ENCODE data around the gene GRB7. TPM values are rescaled to one million over a fixed set of nuclear protein-coding genes. Genes with fewer than 3 reads are reported as not detected.

GRB7 gene
- total RNA-seq, 2 donors from 2014 or later, result 54.6 to 73.9 TPM

GRCh38 chr17:39700148-39700987, 37.4 kb upstream of the GRB7 start:
- peak overlapping the region; percentile 49 for H3K27ac ChIP-seq (ENCODE audit: low read depth, low read length)
- peaks cover 65% of the 10 kb centered on the region for H3K4me1 Mint-ChIP-seq

GRCh38 chr17:39701012-39701783, 36.5 kb upstream of the GRB7 start:
- H3K4me1 Mint-ChIP-seq, result peaks cover 64% of the 10 kb centered on the region
- H3K4me3 Mint-ChIP-seq, result peak overlapping the region; percentile 90
- Histone ChIP-seq H3K4me3 (ENCODE audit: low read length) (peak overlapping the region; percentile 93), H3K9ac (ENCODE audit: extremely low read depth, low read length, poor library complexity, severe bottlenecking) (peak overlapping the region; percentile 89), H3K9me3 (ENCODE audit: control insufficient read depth, low read length) (no peaks in the 10 kb centered on the region), H3K4me1 (ENCODE audit: control insufficient read depth, insufficient read depth, low read length) (peaks cover 13% of the 10 kb centered on the region), H3K27ac (ENCODE audit: low read depth, low read length) (no peak overlapping the region), H3K36me3 (ENCODE audit: control insufficient read depth, insufficient read depth, low read length) (no peaks in the 10 kb centered on the region), H3K27me3 (ENCODE audit: control insufficient read depth, insufficient read depth, low read length, poor library complexity, severe bottlenecking) (no peaks in the 10 kb centered on the region)
- TF ChIP-seq CTCF (conservative IDR thresholded peaks at IDR 0.05), result no peak
- no peaks in the 10 kb centered on the region for H3K9me3 Mint-ChIP-seq
- H3K27ac Mint-ChIP-seq, result peak overlapping the region; percentile 75
- no peak for DNase-seq
- WGBS, 2 experiments (ENCODE audit: insufficient coverage in 1 of 2, insufficient read length in 1 of 2), result 7 to 21% methylated on average over 7 to 10 of the region's 10 CpGs
- no peaks in the 10 kb centered on the region for H3K36me3 Mint-ChIP-seq (ENCODE audit: low read depth)
- peaks cover 5% of the 10 kb centered on the region for H3K27me3 Mint-ChIP-seq (ENCODE audit: insufficient read depth)

More at GRCh38 chr17:39700148-39700987, 37.4 kb upstream of the GRB7 start:
- Histone ChIP-seq H3K36me3 (ENCODE audit: control insufficient read depth, insufficient read depth, low read length) (no peaks in the 10 kb centered on the region), H3K4me1 (ENCODE audit: control insufficient read depth, insufficient read depth, low read length) (peaks cover 16% of the 10 kb centered on the region), H3K4me3 (ENCODE audit: low read length) (peak overlapping the region; percentile 93), H3K27me3 (ENCODE audit: control insufficient read depth, insufficient read depth, low read length, poor library complexity, severe bottlenecking) (no peaks in the 10 kb centered on the region), H3K9me3 (ENCODE audit: control insufficient read depth, low read length) (no peaks in the 10 kb centered on the region), H3K9ac (ENCODE audit: extremely low read depth, low read length, poor library complexity, severe bottlenecking) (peak overlapping the region; percentile 89)
- H3K27me3 Mint-ChIP-seq (ENCODE audit: insufficient read depth), result peaks cover 5% of the 10 kb centered on the region
- DNase-seq, result peak; percentile 78
- peak overlapping the region; percentile 90 for H3K4me3 Mint-ChIP-seq
- no peak for TF ChIP-seq CTCF (conservative IDR thresholded peaks at IDR 0.05)
- no peaks in the 10 kb centered on the region for H3K9me3 Mint-ChIP-seq
- H3K27ac Mint-ChIP-seq, result peak overlapping the region; percentile 75
- 0 to 1% methylated on average over 19 to 57 of the region's 57 CpGs for WGBS, 2 experiments (ENCODE audit: insufficient coverage in 1 of 2, insufficient read length in 1 of 2)
- no peaks in the 10 kb centered on the region for H3K36me3 Mint-ChIP-seq (ENCODE audit: low read depth)

GRCh38 chr17:39701784-39702422, 35.8 kb upstream of the GRB7 start:
- Mint-ChIP-seq H3K27me3 (ENCODE audit: insufficient read depth) (peaks cover 5% of the 10 kb centered on the region), H3K9me3 (no peaks in the 10 kb centered on the region), H3K27ac (peak overlapping the region; percentile 75), H3K4me1 (peaks cover 58% of the 10 kb centered on the region), H3K4me3 (peak overlapping the region; percentile 90), H3K36me3 (ENCODE audit: low read depth) (peaks cover under 1% of the 10 kb centered on the region)
- 75 to 94% methylated on average over 2 to 4 of the region's 4 CpGs for WGBS, 2 experiments (ENCODE audit: insufficient coverage in 1 of 2, insufficient read length in 1 of 2)
- Histone ChIP-seq H3K9me3 (ENCODE audit: control insufficient read depth, low read length) (no peaks in the 10 kb centered on the region), H3K27ac (ENCODE audit: low read depth, low read length) (no peak overlapping the region), H3K4me3 (ENCODE audit: low read length) (peak overlapping the region; percentile 93), H3K9ac (ENCODE audit: extremely low read depth, low read length, poor library complexity, severe bottlenecking) (peak overlapping the region; percentile 89), H3K27me3 (ENCODE audit: control insufficient read depth, insufficient read depth, low read length, poor library complexity, severe bottlenecking) (no peaks in the 10 kb centered on the region), H3K4me1 (ENCODE audit: control insufficient read depth, insufficient read depth, low read length) (peaks cover 13% of the 10 kb centered on the region), H3K36me3 (ENCODE audit: control insufficient read depth, insufficient read depth, low read length) (peaks cover 2% of the 10 kb centered on the region)
- no peak for TF ChIP-seq CTCF (conservative IDR thresholded peaks at IDR 0.05)
- no peak for DNase-seq
